ENCODE data around the gene RFC1. TPM values are rescaled to one million over a fixed set of nuclear protein-coding genes. Genes with fewer than 3 reads are reported as not detected.
"Not testable (repeated sequence)": the region's sequence is repeated elsewhere in the genome, so short reads cannot be mapped to it uniquely, and the experiment has no call there.

Gene RFC1
- total RNA-seq, 1 donor from 2014 or later = 47.5 TPM

DNA sequence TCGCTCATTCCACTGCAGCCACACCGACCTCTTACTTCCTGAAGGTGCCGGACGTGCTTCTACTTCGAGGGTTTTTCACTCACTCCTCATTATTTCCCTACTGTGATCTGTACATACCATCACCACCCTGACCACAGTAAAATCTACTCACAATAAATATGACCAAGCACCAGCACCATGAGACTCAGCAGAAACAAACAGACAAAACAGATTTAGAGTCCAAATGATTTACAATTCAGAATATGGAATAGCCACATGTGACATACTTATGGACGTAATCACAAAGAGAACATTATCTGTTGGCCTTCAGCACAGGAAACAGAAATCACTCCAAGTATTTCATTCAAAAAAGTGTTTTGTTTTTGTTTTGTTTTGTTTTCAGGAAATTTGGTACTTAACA is 24.4 kb upstream of the RFC1 start:
- Histone ChIP-seq H3K9ac (ENCODE audit: low read depth in 1 of 3, low read length in 3 of 3) (no peak overlapping the region), H3K27ac (ENCODE audit: low read depth, low read length) (no peak overlapping the region), H3K4me3 (ENCODE audit: low read length in 3 of 3) (no peak overlapping the region), H3K9me3 (ENCODE audit: control insufficient read depth in 3 of 3, low read length in 3 of 3) (no peaks in the 10 kb centered on the region), H3K4me1 (ENCODE audit: control insufficient read depth in 3 of 3, insufficient read depth in 3 of 3, low read length in 3 of 3) (no peaks in the 10 kb centered on the region), H3K27me3 (ENCODE audit: control insufficient read depth in 3 of 3, insufficient read depth in 3 of 3, low read length in 3 of 3) (no peaks in the 10 kb centered on the region), H3K36me3 (ENCODE audit: control insufficient read depth in 3 of 3, insufficient read depth in 3 of 3, low read length in 3 of 3) (no peaks in the 10 kb centered on the region)

DNA sequence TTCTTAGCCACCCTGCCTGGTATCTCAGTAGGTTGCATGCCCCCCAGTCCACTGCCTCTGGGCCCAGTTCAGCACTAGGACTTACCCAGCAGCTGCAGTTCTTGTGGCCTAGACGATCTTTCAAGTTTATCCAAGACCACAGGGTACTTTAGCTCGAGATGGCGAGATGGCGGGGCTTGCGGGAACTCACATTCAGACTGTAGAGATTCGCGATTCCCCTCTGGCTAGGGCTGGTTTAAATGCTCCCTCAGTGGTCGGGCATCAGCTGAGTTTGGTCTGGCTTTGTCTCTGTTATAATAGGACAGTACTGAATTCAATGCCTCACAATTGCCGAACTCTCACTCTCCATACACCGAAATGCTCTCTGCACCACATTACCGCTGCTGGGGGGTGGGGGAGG is 18.4 kb upstream of the RFC1 start:
- no peak overlapping the region for H3K9ac ChIP-seq (ENCODE audit: low read depth in 1 of 3, low read length in 3 of 3)
- no peak overlapping the region for H3K27ac ChIP-seq (ENCODE audit: low read depth, low read length)
- peaks cover 0 to 3% (median 0%) of the 10 kb centered on the region in 3 donors for H3K27me3 ChIP-seq (ENCODE audit: control insufficient read depth in 3 of 3, insufficient read depth in 3 of 3, low read length in 3 of 3)
- H3K4me1 ChIP-seq (ENCODE audit: control insufficient read depth in 3 of 3, insufficient read depth in 3 of 3, low read length in 3 of 3) = no peaks in the 10 kb centered on the region
- H3K4me3 ChIP-seq (ENCODE audit: low read length in 3 of 3) = no peak overlapping the region
- no peaks in the 10 kb centered on the region for H3K36me3 ChIP-seq (ENCODE audit: control insufficient read depth in 3 of 3, insufficient read depth in 3 of 3, low read length in 3 of 3)
- H3K9me3 ChIP-seq (ENCODE audit: control insufficient read depth in 3 of 3, low read length in 3 of 3) = no peaks in the 10 kb centered on the region

DNA sequence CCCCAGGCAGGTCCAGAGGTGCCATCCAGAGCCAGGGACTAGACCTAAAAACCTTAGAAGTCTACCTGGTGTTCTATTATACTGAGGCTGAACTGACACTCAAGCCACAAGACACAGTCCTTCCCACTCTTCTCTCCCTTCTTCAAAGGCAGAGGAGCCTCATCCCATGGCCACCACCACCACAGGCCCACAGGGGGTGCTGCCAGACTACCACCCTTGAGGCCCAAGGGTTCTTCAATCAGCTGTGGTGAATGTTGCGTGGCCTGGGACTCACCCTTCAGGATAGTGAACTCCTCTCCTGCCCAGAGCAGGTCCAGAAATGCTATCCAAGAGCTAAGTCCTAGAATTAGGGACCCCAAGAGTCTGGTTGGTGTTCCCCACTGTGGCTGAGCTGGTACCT is 17.5 kb upstream of the RFC1 start:
- Histone ChIP-seq H3K27ac (ENCODE audit: low read depth, low read length) (no peak overlapping the region), H3K9me3 (ENCODE audit: control insufficient read depth in 3 of 3, low read length in 3 of 3) (no peaks in the 10 kb centered on the region), H3K4me1 (ENCODE audit: control insufficient read depth in 3 of 3, insufficient read depth in 3 of 3, low read length in 3 of 3) (no peaks in the 10 kb centered on the region), H3K36me3 (ENCODE audit: control insufficient read depth in 3 of 3, insufficient read depth in 3 of 3, low read length in 3 of 3) (no peaks in the 10 kb centered on the region), H3K27me3 (ENCODE audit: control insufficient read depth in 3 of 3, insufficient read depth in 3 of 3, low read length in 3 of 3) (peaks cover 0 to 3% (median 0%) of the 10 kb centered on the region in 3 donors), H3K9ac (ENCODE audit: low read depth in 1 of 3, low read length in 3 of 3) (no peak overlapping the region), H3K4me3 (ENCODE audit: low read length in 3 of 3) (no peak overlapping the region)

DNA sequence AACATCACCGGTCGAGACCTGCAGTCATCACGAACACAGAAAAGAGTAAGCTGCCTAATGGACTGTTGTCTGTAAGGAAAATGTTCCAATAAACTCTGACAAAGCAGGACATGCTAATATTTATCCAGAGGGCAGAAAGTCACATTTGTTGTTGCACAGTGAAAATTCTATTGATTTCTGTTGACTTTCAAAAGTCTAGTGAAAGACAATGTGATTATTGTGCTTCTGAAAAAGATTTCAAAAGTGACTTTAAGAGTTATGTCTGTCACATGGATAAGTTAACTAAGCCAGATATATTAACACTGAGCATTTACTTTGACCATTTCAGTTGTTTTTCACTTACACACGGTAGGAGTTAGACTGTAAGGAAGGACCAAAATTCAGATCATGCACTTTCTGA is 9.3 kb upstream of the RFC1 start:
- peaks cover 0 to 3% (median 0%) of the 10 kb centered on the region in 3 donors for H3K27me3 ChIP-seq (ENCODE audit: control insufficient read depth in 3 of 3, insufficient read depth in 3 of 3, low read length in 3 of 3)
- H3K9ac ChIP-seq (ENCODE audit: low read depth in 1 of 3, low read length in 3 of 3) = no peak overlapping the region
- no peaks in the 10 kb centered on the region for H3K36me3 ChIP-seq (ENCODE audit: control insufficient read depth in 3 of 3, insufficient read depth in 3 of 3, low read length in 3 of 3)
- no peaks in the 10 kb centered on the region for H3K9me3 ChIP-seq (ENCODE audit: control insufficient read depth in 3 of 3, low read length in 3 of 3)
- H3K27ac ChIP-seq (ENCODE audit: low read depth, low read length) = no peak overlapping the region
- no peak overlapping the region for H3K4me3 ChIP-seq (ENCODE audit: low read length in 3 of 3)
- H3K4me1 ChIP-seq (ENCODE audit: control insufficient read depth in 3 of 3, insufficient read depth in 3 of 3, low read length in 3 of 3) = no peaks in the 10 kb centered on the region

DNA sequence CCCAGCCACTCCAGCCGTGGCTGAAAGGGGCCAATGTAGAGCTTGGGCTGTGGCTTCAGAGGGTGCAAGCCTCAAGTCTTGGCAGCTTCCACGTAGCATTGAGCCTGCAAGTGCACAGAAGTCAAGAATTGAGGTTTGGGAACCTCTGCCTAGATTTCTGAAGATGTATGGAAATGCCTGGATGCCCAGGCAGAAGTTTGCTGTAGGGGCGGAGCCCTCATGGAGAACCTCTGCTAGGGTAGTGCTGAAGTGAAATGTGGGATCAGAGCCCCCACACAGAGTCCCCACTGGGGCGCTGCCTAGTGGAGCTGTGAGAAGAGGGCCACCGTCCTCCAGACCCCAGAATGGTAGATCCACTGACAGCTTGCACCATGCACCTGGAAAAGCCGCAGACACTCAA is 5.0 kb upstream of the RFC1 start:
- not testable (repeated sequence) for H3K27me3 ChIP-seq (ENCODE audit: control insufficient read depth in 3 of 3, insufficient read depth in 3 of 3, low read length in 3 of 3); H3K4me1 ChIP-seq (ENCODE audit: control insufficient read depth in 3 of 3, insufficient read depth in 3 of 3, low read length in 3 of 3); H3K36me3 ChIP-seq (ENCODE audit: control insufficient read depth in 3 of 3, insufficient read depth in 3 of 3, low read length in 3 of 3); H3K27ac ChIP-seq (ENCODE audit: low read depth, low read length); H3K9ac ChIP-seq (ENCODE audit: low read depth in 1 of 3, low read length in 3 of 3); H3K4me3 ChIP-seq (ENCODE audit: low read length in 3 of 3); H3K9me3 ChIP-seq (ENCODE audit: control insufficient read depth in 3 of 3, low read length in 3 of 3)

DNA sequence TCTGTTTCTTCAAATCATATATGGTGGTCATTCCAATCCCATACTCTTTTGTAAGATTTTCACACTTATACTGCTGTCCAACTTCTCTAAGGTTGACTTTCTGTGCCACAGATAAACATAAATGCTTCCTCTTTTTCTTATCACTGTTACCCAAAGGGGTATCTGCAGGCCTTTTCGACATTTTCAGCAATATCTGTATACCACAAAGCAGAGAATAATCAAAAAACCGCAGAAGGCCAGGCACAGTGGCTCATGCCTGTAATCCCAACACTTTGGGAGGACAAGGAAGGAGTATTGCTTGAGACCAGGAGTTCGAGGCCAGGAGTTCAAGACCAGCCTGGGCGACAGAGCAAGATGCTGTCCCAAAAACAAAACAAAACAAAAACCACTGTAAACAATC is 3.1 kb upstream of the RFC1 start:
- Histone ChIP-seq H3K27ac (ENCODE audit: low read depth, low read length) (no peak overlapping the region), H3K9me3 (ENCODE audit: control insufficient read depth in 3 of 3, low read length in 3 of 3) (no peaks in the 10 kb centered on the region), H3K9ac (ENCODE audit: low read depth in 1 of 3, low read length in 3 of 3) (no peak overlapping the region), H3K36me3 (ENCODE audit: control insufficient read depth in 3 of 3, insufficient read depth in 3 of 3, low read length in 3 of 3) (peaks cover 0 to 2% (median 0%) of the 10 kb centered on the region in 3 donors), H3K4me1 (ENCODE audit: control insufficient read depth in 3 of 3, insufficient read depth in 3 of 3, low read length in 3 of 3) (peaks cover 0 to 17% (median 7%) of the 10 kb centered on the region in 3 donors), H3K4me3 (ENCODE audit: low read length in 3 of 3) (no peak overlapping the region), H3K27me3 (ENCODE audit: control insufficient read depth in 3 of 3, insufficient read depth in 3 of 3, low read length in 3 of 3) (peaks cover 0 to 2% (median 0%) of the 10 kb centered on the region in 3 donors)

DNA sequence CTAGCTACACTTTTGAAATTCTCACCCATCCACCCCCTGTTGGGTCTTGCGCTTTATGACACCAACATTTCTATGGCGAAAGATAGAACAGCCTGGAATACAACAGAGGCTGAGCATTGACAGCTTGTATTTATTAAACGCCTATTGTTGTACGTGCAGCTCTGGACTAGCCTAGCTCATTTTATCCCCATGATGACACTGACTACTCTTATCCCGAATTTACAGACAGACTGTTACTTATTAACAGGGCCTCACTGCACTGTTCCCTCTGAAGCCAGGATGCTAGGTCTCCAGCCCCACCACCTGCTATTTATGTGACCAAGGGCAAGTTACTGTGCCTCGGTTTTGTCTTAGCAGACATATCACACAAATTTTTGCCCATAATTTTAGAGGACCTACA is 1.0 kb upstream of the RFC1 start:
- H3K27me3 ChIP-seq (ENCODE audit: control insufficient read depth in 3 of 3, insufficient read depth in 3 of 3, low read length in 3 of 3) = no peaks in the 10 kb centered on the region
- H3K9ac ChIP-seq (ENCODE audit: low read depth in 1 of 3, low read length in 3 of 3) = no peak overlapping the region
- no peak overlapping the region for H3K4me3 ChIP-seq (ENCODE audit: low read length in 3 of 3)
- H3K4me1 ChIP-seq (ENCODE audit: control insufficient read depth in 3 of 3, insufficient read depth in 3 of 3, low read length in 3 of 3) = peaks cover 0 to 17% (median 7%) of the 10 kb centered on the region in 3 donors
- peaks cover 0 to 2% (median 0%) of the 10 kb centered on the region in 3 donors for H3K36me3 ChIP-seq (ENCODE audit: control insufficient read depth in 3 of 3, insufficient read depth in 3 of 3, low read length in 3 of 3)
- H3K9me3 ChIP-seq (ENCODE audit: control insufficient read depth in 3 of 3, low read length in 3 of 3) = no peaks in the 10 kb centered on the region
- H3K27ac ChIP-seq (ENCODE audit: low read depth, low read length) = no peak overlapping the region

DNA sequence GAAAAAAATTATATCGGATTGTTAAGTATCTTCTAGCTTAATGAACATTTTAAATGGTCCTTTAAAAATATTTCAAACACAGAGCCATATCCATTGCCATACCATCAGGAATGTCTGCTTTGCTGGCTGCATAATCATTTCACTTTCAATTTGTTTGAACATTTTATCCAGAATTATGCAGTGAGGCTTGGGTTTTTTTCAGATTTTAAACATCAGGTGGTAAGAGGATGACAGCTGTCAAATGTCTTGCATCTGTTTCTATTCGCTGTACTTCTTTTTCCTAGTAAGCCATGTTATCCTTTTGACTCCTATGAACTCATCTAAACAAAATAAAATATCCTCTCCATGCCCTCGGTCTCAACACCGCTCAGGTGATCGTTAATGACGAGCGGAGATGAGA is 802 bp downstream of the RFC1 start:
- H3K4me1 ChIP-seq (ENCODE audit: control insufficient read depth in 3 of 3, insufficient read depth in 3 of 3, low read length in 3 of 3) = peaks cover 0 to 17% (median 7%) of the 10 kb centered on the region in 3 donors
- H3K9me3 ChIP-seq (ENCODE audit: control insufficient read depth in 3 of 3, low read length in 3 of 3) = no peaks in the 10 kb centered on the region
- H3K27ac ChIP-seq (ENCODE audit: low read depth, low read length) = peak overlapping the region; percentile 74
- no peaks in the 10 kb centered on the region for H3K27me3 ChIP-seq (ENCODE audit: control insufficient read depth in 3 of 3, insufficient read depth in 3 of 3, low read length in 3 of 3)
- peak overlapping the region; percentile 85 to 90 (median 89) for H3K9ac ChIP-seq (ENCODE audit: low read depth in 1 of 3, low read length in 3 of 3)
- peaks cover 0 to 2% (median 0%) of the 10 kb centered on the region in 3 donors for H3K36me3 ChIP-seq (ENCODE audit: control insufficient read depth in 3 of 3, insufficient read depth in 3 of 3, low read length in 3 of 3)
- peak overlapping the region; percentile 94 to 95 (median 94) for H3K4me3 ChIP-seq (ENCODE audit: low read length in 3 of 3)

DNA sequence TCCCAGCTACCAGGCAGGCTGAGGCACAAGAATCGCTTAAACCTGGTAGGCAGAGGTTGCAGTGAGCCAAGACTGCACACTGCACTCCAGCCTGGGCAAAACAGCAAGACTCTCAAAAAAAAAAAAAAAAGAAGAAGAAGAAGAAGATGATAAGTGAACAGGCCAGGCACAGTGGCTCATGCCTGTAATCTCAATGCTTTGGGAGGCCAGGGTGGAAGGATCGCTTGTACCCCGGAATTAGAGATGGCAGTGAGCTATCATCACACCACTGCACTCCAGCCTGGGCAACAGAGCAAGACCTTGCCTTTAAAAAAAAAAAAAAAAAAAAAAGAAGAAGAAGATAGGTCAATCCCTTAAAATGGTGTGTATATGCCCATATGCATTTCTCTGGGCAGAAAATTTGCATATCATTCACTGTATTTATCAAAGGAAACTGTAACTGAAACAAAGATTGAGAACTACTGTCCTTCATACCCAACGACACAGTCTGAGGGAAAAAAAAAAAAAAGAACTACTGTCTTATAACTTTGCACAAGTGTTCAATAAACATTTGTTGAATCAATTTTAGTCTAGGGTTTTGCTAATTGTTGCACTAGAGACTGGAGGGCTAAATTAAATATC is 2.3 kb downstream of the RFC1 start:
- H3K27me3 ChIP-seq (ENCODE audit: control insufficient read depth in 3 of 3, insufficient read depth in 3 of 3, low read length in 3 of 3) = no peaks in the 10 kb centered on the region
- H3K36me3 ChIP-seq (ENCODE audit: control insufficient read depth in 3 of 3, insufficient read depth in 3 of 3, low read length in 3 of 3) = peaks cover 0 to 2% (median 0%) of the 10 kb centered on the region in 3 donors
- no peak overlapping the region for H3K4me3 ChIP-seq (ENCODE audit: low read length in 3 of 3)
- no peak overlapping the region for H3K27ac ChIP-seq (ENCODE audit: low read depth, low read length)
- no peak overlapping the region for H3K9ac ChIP-seq (ENCODE audit: low read depth in 1 of 3, low read length in 3 of 3)
- peaks cover 0 to 17% (median 7%) of the 10 kb centered on the region in 3 donors for H3K4me1 ChIP-seq (ENCODE audit: control insufficient read depth in 3 of 3, insufficient read depth in 3 of 3, low read length in 3 of 3)
- no peaks in the 10 kb centered on the region for H3K9me3 ChIP-seq (ENCODE audit: control insufficient read depth in 3 of 3, low read length in 3 of 3)

DNA sequence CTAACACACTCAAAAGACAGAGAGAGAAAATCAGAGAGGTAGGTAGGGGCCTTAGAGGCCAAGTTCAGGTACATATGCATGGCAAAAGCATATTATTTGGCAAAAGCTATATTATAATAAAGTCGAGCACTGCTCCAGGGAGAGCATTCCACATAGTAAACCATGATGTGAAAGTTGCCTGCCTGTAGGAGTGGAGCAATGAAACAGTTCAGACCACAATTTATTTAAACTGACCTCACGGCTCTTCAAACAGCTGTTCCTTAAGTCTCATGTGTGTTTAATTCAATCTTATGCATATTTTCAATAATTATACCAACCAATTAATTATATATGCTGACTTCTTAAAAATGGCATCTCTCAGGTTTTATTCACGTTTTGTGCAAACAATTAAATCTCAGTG is 3.3 kb downstream of the RFC1 start:
- Histone ChIP-seq H3K4me1 (ENCODE audit: control insufficient read depth in 3 of 3, insufficient read depth in 3 of 3, low read length in 3 of 3) (peaks cover 0 to 17% (median 7%) of the 10 kb centered on the region in 3 donors), H3K27me3 (ENCODE audit: control insufficient read depth in 3 of 3, insufficient read depth in 3 of 3, low read length in 3 of 3) (no peaks in the 10 kb centered on the region)

More for the DNA sequence above, 3.3 kb downstream of the RFC1 start:
- Histone ChIP-seq H3K27ac (ENCODE audit: low read depth, low read length) (no peak overlapping the region), H3K36me3 (ENCODE audit: control insufficient read depth in 3 of 3, insufficient read depth in 3 of 3, low read length in 3 of 3) (peaks cover 0 to 2% (median 0%) of the 10 kb centered on the region in 3 donors), H3K9ac (ENCODE audit: low read depth in 1 of 3, low read length in 3 of 3) (no peak overlapping the region), H3K4me3 (ENCODE audit: low read length in 3 of 3) (no peak overlapping the region), H3K9me3 (ENCODE audit: control insufficient read depth in 3 of 3, low read length in 3 of 3) (no peaks in the 10 kb centered on the region)
